CD4-positive, alpha-beta T cell treated with Interferon gamma for 1 hour (primary cell): ENCODE measurements around the gene S100A2.

Experiments used
- DNase-seq: peaks from one replicate; pipeline ENCODE4 v3.0.0-alpha.2; 2020

The S100A2 gene

DNA sequence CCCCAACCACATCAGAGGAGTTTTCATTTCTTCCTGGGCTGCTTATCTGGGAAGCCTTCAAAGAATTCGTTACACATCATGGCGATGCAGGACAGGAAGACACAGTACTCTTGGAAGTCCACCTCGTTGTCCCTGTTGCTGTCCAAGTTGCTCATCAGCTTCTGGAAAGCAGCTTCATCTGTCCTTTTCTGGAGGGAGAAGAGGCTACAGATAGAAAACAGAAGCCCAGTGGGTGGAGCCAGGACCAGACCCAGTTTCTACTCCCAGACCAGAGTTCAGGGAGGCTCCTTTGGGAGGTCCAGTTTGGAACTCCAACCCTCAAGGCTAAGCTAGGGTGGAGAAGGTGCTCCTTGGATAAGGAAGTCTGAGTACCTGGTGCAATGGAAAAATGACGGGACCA, 21.9 kb downstream of the S100A2 start:
- DNase-seq, result no peak

DNA sequence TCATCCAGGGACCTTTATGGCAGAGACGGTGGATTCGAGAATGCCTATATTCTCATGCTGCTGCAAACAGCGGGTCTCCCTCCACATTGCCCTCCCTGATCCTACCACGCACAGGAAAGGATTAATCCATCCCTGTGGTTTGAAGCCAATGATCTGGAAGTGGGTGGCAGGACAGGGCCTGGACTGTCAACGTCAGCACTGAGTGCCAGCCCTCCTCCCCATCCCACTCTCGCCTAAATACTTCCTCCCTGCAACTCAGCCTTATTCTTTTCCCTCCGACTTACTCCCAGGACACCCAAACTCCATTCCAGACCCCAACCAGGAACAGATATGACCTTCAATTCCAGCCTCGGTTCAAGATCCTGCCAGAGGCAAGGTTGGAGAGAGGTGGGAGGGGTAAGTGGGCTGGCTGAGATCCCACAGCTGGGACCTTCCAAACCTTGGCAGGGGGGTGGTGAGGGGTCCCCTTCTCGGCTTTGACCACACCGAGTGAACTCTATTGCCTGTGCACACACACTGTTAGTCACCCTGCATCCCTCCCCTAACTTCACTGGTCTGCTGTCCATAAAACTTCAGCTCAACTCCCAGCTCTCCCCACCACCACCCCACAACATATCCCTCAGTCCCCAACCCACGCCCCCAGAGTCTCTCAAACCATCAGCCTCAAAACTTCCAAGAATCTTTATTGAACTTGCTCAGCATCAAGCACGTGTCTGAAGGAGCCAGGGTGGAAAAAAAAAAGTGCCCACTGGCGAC, 22.5 kb downstream of the S100A2 start:
- no peak for DNase-seq

DNA sequence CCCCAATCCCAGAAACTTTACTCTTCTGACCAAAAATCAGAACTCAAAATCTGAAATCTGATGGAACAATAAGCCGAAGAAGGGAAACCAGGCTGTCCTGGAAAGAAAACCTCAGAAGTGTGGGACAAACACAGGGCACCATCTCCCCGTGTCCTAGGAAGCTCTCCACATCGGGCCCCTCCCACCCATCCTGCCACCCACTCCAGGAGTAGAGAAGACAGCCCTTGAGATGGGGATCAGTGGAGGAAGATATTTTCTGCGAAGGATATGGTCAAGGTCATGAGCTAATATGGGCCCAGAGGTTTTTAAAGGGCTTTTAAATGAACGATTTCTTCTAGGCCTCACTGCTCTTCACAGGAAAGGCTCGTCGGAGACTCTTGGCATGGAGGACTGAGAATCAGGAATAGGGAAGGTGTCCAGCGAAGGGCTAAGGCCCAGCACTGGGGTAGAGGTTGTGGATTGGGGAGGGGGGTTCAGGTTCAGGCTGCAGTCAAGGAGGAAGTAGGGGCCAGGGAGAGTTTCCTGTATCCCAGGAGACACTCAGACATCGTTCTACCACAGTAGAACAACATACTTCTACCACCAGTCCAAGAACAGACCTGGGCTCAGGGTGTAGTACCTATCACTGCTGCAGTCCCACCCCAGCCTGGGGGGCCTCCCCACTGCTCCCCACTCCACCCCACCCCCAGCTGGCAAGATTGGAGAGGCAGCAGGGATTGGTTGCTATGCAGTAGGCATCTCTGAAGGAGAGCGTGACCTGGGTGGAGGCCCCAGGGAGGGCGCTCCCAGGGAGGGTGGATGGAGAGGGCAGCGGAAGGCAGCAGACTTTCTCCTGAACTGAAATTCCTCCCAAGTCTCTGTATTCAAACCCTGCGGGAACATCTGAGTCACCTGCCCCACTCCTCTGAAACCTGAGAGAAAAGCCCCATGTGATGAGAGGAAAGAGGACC, 23.7 kb downstream of the S100A2 start:
- DNase-seq, result no peak

DNA sequence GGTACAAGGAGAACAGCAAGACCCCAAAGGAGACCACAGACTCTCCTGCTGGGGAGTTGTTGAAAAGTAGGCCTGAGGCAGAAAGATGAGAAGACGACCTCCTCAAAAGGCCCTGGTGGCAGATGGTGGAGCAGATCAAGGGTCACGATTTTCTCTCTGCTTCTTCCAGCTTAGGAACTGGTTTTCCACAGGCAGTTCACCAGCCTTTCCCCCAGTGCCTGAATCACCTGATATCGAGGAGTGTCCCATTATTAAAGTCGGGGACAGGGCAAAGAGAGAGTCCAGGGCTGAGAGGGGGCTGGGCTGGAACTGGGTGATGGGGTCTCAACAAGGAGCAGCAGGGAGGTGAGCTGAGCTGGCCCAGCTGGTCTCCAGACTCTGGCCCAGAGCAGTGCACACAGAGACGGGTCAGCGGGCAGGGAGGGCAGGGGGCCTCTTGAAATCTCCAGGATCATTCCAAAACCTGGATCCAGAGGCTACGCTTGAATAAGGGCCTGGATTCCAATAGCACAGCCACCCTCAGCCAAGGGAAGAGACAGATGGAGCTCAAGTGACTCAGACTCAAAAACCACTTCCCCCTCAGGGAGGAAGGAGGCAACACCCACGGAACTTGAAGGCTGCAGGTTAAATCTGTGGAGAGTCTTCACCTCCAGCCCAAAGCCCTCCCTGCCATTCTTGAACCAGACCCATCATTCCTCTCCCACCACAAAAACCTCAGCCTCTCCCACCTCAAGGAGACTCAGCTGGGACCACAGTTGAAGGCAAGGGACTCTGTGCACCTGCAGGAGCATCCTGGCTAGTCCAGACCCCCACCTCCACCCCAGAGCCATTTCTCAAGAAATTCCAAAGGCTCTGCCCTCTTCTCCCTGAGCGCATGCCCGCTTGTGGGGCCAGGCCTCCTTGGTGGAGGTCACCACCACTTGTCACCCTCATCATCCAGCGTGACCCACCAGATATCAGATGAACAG, 25.0 kb downstream of the S100A2 start, which contains the start of gene S100A5:
Gene S100A5 (minus strand): TSS at position 541 of the 968 bp plus-strand sequence. CDS start 743 bp downstream, outside the sequence.
- peak; percentile 54 for DNase-seq

DNA sequence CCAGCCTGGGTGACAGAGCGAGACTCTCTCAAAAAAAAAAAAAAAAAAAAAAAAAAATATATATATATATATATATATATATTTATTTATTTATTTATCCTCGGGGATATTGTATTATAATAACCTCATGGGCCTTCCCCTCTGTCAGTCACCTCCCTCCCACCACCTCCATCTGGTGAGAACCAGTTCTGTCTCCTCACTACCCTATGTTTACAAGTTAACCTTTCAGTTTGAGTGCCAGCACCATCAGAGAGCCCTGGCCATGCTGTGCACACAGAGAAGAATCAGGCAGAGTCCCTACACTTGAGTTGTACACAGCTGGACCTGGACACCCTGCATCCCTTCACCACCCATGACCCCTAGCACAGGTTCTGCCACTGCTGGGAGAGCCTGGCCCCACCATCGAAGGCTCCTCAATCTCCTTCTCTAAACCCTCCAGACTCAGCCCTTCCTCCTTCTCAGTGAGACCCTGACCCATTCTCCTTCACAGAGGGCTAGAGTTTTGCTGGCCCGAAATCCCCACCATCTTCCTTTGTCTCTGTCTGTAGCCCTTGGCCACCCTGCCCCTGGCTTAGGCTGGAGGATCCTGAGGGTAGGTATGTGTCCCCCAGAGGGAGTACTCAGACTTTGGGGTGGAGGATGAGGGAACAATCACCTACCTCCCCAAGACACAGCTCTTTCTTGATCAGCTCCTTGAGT, 26.1 kb downstream of the S100A2 start:
- DNase-seq, result no peak

DNA sequence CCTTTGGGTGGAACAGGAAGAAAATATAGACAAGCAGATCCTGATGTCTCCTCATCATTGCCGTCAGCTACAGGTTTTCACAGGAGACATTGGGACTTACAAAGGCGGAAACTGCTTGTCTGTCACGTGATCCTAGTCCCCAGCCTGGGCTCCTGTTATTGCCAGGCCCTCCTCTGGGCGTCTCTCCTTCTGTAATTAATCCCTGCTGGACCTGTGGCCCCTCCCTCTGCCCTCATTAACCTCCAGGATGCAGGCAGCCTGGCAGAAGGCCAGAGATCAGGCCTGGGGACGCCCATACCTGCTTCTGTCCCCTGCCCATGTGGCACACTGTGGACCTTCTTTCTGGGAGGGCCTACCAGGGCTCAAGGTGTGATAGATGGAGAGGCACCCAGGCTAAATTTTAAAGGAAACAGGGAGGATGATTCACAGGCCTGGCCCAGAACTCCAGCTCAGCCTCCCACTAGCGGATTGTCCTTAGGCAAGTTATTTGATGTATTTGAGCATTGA, 27.3 kb downstream of the S100A2 start:
- no peak for DNase-seq

GRCh38 chr1:153537376-153537730, 28.3 kb downstream of the S100A2 start:
- no peak for DNase-seq

- no peak for DNase-seq
Measured at GRCh38 chr1:153536671-153537375, 28.8 kb downstream of the S100A2 start.

- peak; percentile 86 for DNase-seq
Measured at GRCh38 chr1:153536012-153536670, 29.5 kb downstream of the S100A2 start.

DNA sequence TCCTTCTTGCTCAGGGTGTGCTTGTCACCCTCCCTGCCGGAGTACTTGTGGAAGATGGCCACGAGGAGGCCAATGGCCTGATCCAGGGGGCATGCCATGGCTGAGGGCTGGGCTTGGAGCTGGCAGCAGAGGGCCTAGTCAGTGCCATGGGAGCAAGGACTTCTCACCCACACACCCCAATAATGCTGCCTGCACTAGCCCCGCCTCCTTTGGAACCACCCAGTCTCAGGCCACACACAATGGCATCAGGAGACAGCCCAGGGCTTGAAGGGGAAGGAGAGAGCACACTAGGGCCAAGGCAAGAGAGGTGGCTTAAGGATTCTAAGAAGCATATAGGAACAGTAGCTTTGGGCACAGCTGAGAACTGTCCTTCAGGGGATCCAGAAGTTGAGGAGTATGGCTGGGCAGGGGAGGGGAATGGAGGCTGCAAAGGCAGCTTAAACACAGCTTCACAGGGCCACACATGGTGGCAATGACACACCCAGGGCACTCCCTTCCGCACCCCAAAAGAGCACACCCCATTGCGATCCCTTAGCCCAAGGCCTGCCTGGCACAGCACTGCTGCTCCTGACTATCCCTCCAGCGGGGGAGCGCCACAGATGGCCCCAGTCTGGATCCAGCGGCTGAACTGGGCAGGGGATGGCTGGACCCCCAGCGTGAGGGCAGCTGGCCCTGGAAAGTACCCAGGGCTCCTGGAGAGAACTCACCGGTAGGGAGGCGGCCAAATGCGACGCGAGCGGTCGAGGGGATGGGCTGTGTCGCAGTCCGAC, 30.2 kb downstream of the S100A2 start, which contains the start of gene S100A6:
Gene S100A6 (minus strand): TSS at position 750 of the 770 bp plus-strand sequence. CDS start 652 bp downstream, at position 98.
- DNase-seq, result peak; percentile 47

- no peak for DNase-seq
Measured at GRCh38 chr1:153534925-153535241, 30.8 kb downstream of the S100A2 start.

GRCh38 chr1:153534226-153534924, 31.3 kb downstream of the S100A2 start:
- no peak for DNase-seq

DNA sequence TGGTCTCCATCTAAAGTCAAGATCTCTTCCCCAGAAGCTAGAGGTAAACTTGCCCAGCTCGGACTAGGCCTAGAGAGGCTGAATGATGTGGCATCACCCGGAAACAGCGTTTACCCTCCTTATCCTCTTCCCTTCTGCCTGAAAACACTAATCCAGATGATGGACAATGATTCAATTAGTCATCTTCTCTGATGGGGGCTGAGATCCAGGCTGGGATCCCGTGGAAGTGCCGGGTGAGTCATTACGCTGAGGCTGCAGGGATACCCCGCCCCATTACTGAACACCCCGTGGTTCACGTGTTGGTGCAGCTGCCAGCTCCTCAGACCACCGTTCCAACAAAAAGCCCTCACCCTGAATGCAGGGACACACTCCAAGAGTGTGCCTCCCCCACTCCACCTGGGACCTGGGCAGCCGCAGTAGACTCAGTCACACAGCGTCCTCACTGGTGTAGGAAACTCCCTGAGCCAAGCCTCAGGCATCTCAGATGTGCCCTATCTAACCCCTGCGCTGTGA, 31.9 kb downstream of the S100A2 start:
- peak; percentile 29 for DNase-seq

- peak; percentile 71 for DNase-seq
Measured at GRCh38 chr1:153532769-153533599, 32.7 kb downstream of the S100A2 start.

DNA sequence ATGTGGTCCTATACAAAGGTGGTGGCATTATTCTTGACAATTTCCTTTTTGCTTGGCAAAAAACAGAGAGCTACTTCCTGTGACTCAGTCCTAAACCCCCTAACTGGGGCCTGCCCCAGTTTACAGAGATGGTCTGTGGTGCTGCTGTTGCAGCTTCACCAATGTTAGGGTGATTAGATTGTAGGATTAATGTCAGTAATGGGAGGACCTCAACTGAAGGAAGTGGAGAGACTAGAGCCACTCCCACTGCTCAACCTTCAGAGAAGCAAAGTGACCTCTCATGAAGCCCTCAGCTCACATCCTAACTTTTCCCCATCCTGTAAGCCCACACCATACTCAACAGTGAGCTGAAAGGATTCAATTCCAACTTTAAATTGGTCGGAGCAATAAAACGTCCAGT, 33.5 kb downstream of the S100A2 start:
- DNase-seq, result peak; percentile 14

DNA sequence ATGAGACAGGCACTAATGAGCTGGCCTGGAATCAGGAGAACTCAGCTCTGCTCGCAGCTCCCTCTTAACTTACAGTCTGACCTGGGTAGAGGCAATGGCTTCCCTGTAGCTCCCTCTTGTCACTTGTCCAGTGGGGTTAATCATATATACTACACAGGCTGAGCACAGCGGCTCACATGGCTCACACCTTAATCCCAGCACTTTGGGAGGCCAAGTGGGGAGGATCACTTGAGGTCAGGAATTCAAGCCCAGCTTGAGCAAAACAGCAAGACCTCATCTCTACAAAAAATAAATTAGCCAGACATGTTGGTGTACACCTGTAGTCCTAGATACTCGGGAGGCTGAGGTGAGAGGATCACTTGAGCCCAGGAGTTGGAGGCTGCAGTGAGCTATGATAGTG, 34.0 kb downstream of the S100A2 start:
- no peak for DNase-seq

- DNase-seq, result no peak
Measured at GRCh38 chr1:153527683-153528040, 38.0 kb downstream of the S100A2 start.
